Tibial nerve (tissue), 4 donors: ENCODE results near the gene SMS. TPM values are rescaled to one million over a fixed set of nuclear protein-coding genes. Genes with fewer than 3 reads are reported as not detected.

Experiments
- DNase-seq, 2 donors: peaks; one replicate each; pipeline ENCODE4 v3.0.0-alpha.2; 2019; ENCODE audit warnings: low spot score in 2 of 2
- H3K27ac ChIP-seq, 4 donors: fragments of 200-600 bp; sonication (generic) in 3 of 4; one replicate each; pipeline ENCODE4 v1.5.1; 2017 to 2019; ENCODE audit warnings: mild to moderate bottlenecking in 1 of 4
- H3K27me3 ChIP-seq, 2 donors: fragments of 200-600 bp; sonication (generic) in 1 of 2; one replicate each; pipeline versions ENCODE4 v1.5.1 to v1.6.0; 2017 to 2019
- H3K36me3 ChIP-seq, 3 donors: fragments of 200-600 bp; sonication (generic); one replicate each; pipeline ENCODE4 v1.5.1; 2018 to 2019
- H3K4me1 ChIP-seq, 4 donors: fragments of 200-600 bp; sonication (generic) in 3 of 4; one replicate each; pipeline ENCODE4 v1.5.1; 2017 to 2019
- H3K4me3 ChIP-seq, 4 donors: fragments of 200-600 bp; sonication (generic) in 3 of 4; one replicate each; pipeline ENCODE4 v1.5.1; 2017 to 2019; ENCODE audit warnings: mild to moderate bottlenecking in 1 of 4, moderate library complexity in 1 of 4
- H3K9me3 ChIP-seq, 4 donors: fragments of 200-600 bp; sonication (generic) in 3 of 4; one replicate each; pipeline ENCODE4 v1.5.1; 2017 to 2019
- CTCF ChIP-seq, 5 experiments: fragments of 200-600 bp in 3 of 5; fragments of 450-650 bp in 2 of 5; sonication (generic) in 3 of 5; IDR thresholded peaks; one replicate each; pipeline ENCODE4 v1.5.1; 2016 to 2019; ENCODE audit warnings: antibody characterized with exemption in 5 of 5, mild to moderate bottlenecking in 3 of 5, moderate library complexity in 2 of 5
- EP300 ChIP-seq, 2 donors: sonication (generic); formaldehyde crosslinking; IDR thresholded peaks; one replicate each; pipeline ENCODE4 v1.6.1; 2017; ENCODE audit warnings: antibody characterized with exemption in 2 of 2, mild to moderate bottlenecking in 1 of 2
- POLR2A ChIP-seq, 2 donors: fragments of 450-650 bp; IDR thresholded peaks; one replicate each; pipeline ENCODE4 v1.6.1; 2017; ENCODE audit warnings: antibody characterized with exemption in 2 of 2, mild to moderate bottlenecking in 2 of 2, moderate library complexity in 2 of 2
- WGBS, 2 donors: methylation state at CpG; one replicate each; pipeline ENCODE4 v1.1.5; 2018; 5-methylcytosine and 5-hydroxymethylcytosine counted together
- total RNA-seq, 4 donors: library from RNA; depleted of rRNA; stranded (reverse); fragments of >200 nt; gene quantifications; one replicate each; pipeline ENCODE4 v1.1.0, GENCODE V29; 2016

Gene SMS
- total RNA-seq, 4 donors from 2014 or later = 19.9 to 36.7 (median 24.7) TPM

- 73 to 75% methylated on average over 7 of the region's 7 CpGs for WGBS, 2 donors
- no peak for DNase-seq
- H3K4me3 ChIP-seq = no peak overlapping the region
- no peak for TF ChIP-seq EP300 (IDR thresholded peaks at IDR 0.05)
- no peak for TF ChIP-seq POLR2A (IDR thresholded peaks at IDR 0.05)
- TF ChIP-seq CTCF (IDR thresholded peaks at IDR 0.05) = no peak
- H3K36me3 ChIP-seq = peaks cover 0 to 5% (median 0%) of the 10 kb centered on the region in 3 donors
- peaks cover 0 to 2% of the 10 kb centered on the region in 2 donors for H3K27me3 ChIP-seq
- H3K27ac ChIP-seq = peak overlapping the region in 2 of 4 donors; percentile 63 to 65
- H3K9me3 ChIP-seq = no peaks in the 10 kb centered on the region
- peaks cover 0 to 50% (median 0%) of the 10 kb centered on the region in 4 donors for H3K4me1 ChIP-seq
These were observed 22.8 kb downstream of the SMS start for GRCh38 chrX:21963269-21963668.

GRCh38 chrX:21963731-21964405 is 23.4 kb downstream of the SMS start:
- Histone ChIP-seq H3K27ac (peak overlapping the region in 2 of 4 donors; percentile 63 to 65), H3K36me3 (peaks cover 0 to 5% (median 0%) of the 10 kb centered on the region in 3 donors), H3K4me1 (peaks cover 0 to 48% (median 0%) of the 10 kb centered on the region in 4 donors), H3K9me3 (no peaks in the 10 kb centered on the region), H3K27me3 (peaks cover 0 to 2% of the 10 kb centered on the region in 2 donors), H3K4me3 (no peak overlapping the region)
- no peak for DNase-seq
- 67 to 85% methylated on average over 5 to 8 of the region's 8 CpGs for WGBS, 2 donors
- TF ChIP-seq CTCF (IDR thresholded peaks at IDR 0.05) (no peak), EP300 (IDR thresholded peaks at IDR 0.05) (peak in 1 of 2 donors; percentile 37)

GRCh38 chrX:21966866-21967265 is 26.4 kb downstream of the SMS start:
- DNase-seq = no peak
- WGBS, 2 donors = 91 to 93% methylated on average over 6 to 9 of the region's 9 CpGs
- H3K9me3 ChIP-seq = no peaks in the 10 kb centered on the region
- H3K27ac ChIP-seq = no peak overlapping the region
- peaks cover 0 to 9% of the 10 kb centered on the region in 2 donors for H3K27me3 ChIP-seq
- peaks cover 0 to 33% (median 0%) of the 10 kb centered on the region in 4 donors for H3K4me1 ChIP-seq
- TF ChIP-seq POLR2A (IDR thresholded peaks at IDR 0.05) (no peak), EP300 (IDR thresholded peaks at IDR 0.05) (no peak), CTCF (IDR thresholded peaks at IDR 0.05) (no peak)
- H3K4me3 ChIP-seq = no peak overlapping the region
- H3K36me3 ChIP-seq = peaks cover 0 to 5% (median 0%) of the 10 kb centered on the region in 3 donors

GRCh38 chrX:21968333-21968732 is 27.8 kb downstream of the SMS start:
- Histone ChIP-seq H3K27ac (no peak overlapping the region), H3K4me3 (no peak overlapping the region), H3K36me3 (peaks cover 0 to 5% (median 0%) of the 10 kb centered on the region in 3 donors), H3K4me1 (peaks cover 0 to 19% (median 0%) of the 10 kb centered on the region in 4 donors), H3K9me3 (no peaks in the 10 kb centered on the region), H3K27me3 (peaks cover 0 to 9% of the 10 kb centered on the region in 2 donors)
- TF ChIP-seq CTCF (IDR thresholded peaks at IDR 0.05) (no peak), EP300 (IDR thresholded peaks at IDR 0.05) (no peak), POLR2A (IDR thresholded peaks at IDR 0.05) (no peak)
- DNase-seq = no peak
- 87 to 94% methylated on average over 7 of the region's 7 CpGs for WGBS, 2 donors

GRCh38 chrX:21970326-21970725 is 29.8 kb downstream of the SMS start:
- 91 to 98% methylated on average over 4 of the region's 4 CpGs for WGBS, 2 donors
- H3K4me1 ChIP-seq = peaks cover 0 to 6% (median 0%) of the 10 kb centered on the region in 4 donors
- no peak for DNase-seq
- no peak overlapping the region for H3K4me3 ChIP-seq
- TF ChIP-seq CTCF (IDR thresholded peaks at IDR 0.05) = no peak
- TF ChIP-seq POLR2A (IDR thresholded peaks at IDR 0.05) = no peak
- no peak for TF ChIP-seq EP300 (IDR thresholded peaks at IDR 0.05)
- H3K9me3 ChIP-seq = no peaks in the 10 kb centered on the region
- peaks cover 0 to 5% (median 0%) of the 10 kb centered on the region in 3 donors for H3K36me3 ChIP-seq
- peaks cover 0 to 7% of the 10 kb centered on the region in 2 donors for H3K27me3 ChIP-seq
- no peak overlapping the region for H3K27ac ChIP-seq
